ENCODE results near the gene CRACR2B.

The CRACR2B gene

DNA sequence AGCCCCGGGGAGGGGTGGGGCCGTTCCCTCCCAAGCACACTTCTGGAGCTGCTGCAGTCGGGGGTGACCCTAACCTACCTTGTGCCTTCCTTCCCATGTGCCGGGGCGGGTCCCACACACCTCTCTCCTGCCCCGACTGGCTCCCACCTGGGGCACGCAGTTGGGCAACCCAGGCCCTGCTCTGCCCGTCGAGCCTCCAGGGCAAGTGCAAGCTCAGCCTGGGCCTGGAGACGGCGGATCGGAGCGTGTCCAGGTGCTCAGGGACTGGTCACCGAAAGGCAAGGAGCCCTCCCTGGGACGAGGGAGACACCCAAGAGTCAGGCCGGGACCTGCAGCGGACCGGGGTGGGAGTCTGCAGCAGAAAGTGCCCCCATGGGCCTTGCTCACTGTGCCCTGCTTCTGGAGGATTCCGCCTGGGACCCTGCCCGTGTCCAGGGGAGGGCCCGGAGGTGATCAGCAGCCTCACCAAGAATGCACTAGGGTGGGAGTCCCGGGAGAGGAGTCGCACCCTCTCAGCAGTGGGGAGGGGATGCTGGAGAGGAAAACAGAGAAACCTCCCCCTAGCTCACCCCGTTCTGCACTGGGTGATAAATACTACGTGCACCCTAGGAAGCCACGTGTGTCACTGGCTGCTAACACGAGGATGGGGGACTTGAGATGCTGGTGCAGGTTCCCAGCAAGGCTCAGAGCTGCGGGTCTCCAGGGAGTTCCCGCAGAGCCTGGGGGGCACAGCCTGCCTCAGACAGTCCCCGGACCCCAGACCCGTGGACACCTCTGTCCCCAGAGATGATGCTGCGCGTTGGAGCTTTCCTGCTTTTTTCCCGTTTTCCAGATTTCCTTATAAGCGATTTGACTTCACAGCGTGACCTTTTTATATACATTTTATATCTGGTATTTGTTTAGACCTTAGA, 45.2 kb upstream of the CRACR2B start:
- Histone ChIP-seq H3K27me3 (ENCODE audit: control insufficient read depth, low read length) (no peaks in the 10 kb centered on the region), H3K36me3 (ENCODE audit: control insufficient read depth, low read length) (peaks cover 19% of the 10 kb centered on the region), H3K27ac (ENCODE audit: low read depth, low read length) (no peak overlapping the region), H3K79me2 (ENCODE audit: control insufficient read depth, low read length) (peaks cover 20% of the 10 kb centered on the region), H3K4me1 (ENCODE audit: control insufficient read depth, low read length) (peaks cover 13% of the 10 kb centered on the region), H3K9me2 (replicated peaks; ENCODE audit: control insufficient read depth, low read length) (no peaks in the 10 kb centered on the region), H3K4me2 (ENCODE audit: low read length) (no peak overlapping the region), H4K20me1 (ENCODE audit: control insufficient read depth, insufficient read depth, low read depth, low read length) (no peaks in the 10 kb centered on the region), H3K4me3 (ENCODE audit: low read length) (no peak overlapping the region), H3K9me3 (ENCODE audit: control insufficient read depth, insufficient read depth, low read length) (no peaks in the 10 kb centered on the region), H3F3A (ENCODE audit: control insufficient read depth, insufficient read depth) (no peaks in the 10 kb centered on the region)
- TF ChIP-seq EZH2phosphoT487 (IDR thresholded peaks at IDR 0.05; ENCODE audit: borderline replicate concordance, low read length) (no peak), CTCF (IDR thresholded peaks at IDR 0.05; ENCODE audit: low read depth, low read length, poor library complexity, severe bottlenecking) (no peak)

DNA sequence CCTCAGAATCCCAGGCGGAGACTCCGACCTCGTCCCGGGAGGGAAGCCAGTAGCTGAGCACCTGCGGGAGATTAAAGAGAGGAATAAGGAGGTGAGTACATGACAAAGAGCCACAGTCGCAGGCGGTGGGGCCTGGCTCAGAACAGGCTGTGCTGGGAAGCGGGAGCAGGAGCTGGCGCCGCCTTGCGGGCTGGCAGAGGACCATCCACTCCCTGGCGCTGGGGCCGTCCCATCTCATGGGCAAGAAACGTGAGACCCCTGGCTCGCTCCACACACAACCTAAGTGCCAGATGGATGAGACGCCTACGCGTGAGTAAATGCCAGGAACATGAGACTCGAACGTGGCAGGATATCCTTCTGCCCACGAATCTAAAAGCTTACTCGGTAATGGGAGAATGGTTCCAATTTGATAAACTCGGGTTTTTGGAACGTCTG, 44.1 kb upstream of the CRACR2B start:
- H3K9me2 ChIP-seq (replicated peaks; ENCODE audit: control insufficient read depth, low read length): no peaks in the 10 kb centered on the region
- H3K4me3 ChIP-seq (ENCODE audit: low read length): no peak overlapping the region
- no peak overlapping the region for H3K27ac ChIP-seq (ENCODE audit: low read depth, low read length)
- H3K4me2 ChIP-seq (ENCODE audit: low read length): no peak overlapping the region
- peak; percentile 51 for TF ChIP-seq CTCF (IDR thresholded peaks at IDR 0.05; ENCODE audit: low read depth, low read length, poor library complexity, severe bottlenecking)
- TF ChIP-seq EZH2phosphoT487 (IDR thresholded peaks at IDR 0.05; ENCODE audit: borderline replicate concordance, low read length): no peak
- H4K20me1 ChIP-seq (ENCODE audit: control insufficient read depth, insufficient read depth, low read depth, low read length): no peaks in the 10 kb centered on the region
- H3K79me2 ChIP-seq (ENCODE audit: control insufficient read depth, low read length): peaks cover 10% of the 10 kb centered on the region
- H3K4me1 ChIP-seq (ENCODE audit: control insufficient read depth, low read length): peaks cover 17% of the 10 kb centered on the region
- no peaks in the 10 kb centered on the region for H3K27me3 ChIP-seq (ENCODE audit: control insufficient read depth, low read length)
- H3K9me3 ChIP-seq (ENCODE audit: control insufficient read depth, insufficient read depth, low read length): no peaks in the 10 kb centered on the region
- no peaks in the 10 kb centered on the region for H3F3A ChIP-seq (ENCODE audit: control insufficient read depth, insufficient read depth)
- H3K36me3 ChIP-seq (ENCODE audit: control insufficient read depth, low read length): peaks cover 15% of the 10 kb centered on the region

DNA sequence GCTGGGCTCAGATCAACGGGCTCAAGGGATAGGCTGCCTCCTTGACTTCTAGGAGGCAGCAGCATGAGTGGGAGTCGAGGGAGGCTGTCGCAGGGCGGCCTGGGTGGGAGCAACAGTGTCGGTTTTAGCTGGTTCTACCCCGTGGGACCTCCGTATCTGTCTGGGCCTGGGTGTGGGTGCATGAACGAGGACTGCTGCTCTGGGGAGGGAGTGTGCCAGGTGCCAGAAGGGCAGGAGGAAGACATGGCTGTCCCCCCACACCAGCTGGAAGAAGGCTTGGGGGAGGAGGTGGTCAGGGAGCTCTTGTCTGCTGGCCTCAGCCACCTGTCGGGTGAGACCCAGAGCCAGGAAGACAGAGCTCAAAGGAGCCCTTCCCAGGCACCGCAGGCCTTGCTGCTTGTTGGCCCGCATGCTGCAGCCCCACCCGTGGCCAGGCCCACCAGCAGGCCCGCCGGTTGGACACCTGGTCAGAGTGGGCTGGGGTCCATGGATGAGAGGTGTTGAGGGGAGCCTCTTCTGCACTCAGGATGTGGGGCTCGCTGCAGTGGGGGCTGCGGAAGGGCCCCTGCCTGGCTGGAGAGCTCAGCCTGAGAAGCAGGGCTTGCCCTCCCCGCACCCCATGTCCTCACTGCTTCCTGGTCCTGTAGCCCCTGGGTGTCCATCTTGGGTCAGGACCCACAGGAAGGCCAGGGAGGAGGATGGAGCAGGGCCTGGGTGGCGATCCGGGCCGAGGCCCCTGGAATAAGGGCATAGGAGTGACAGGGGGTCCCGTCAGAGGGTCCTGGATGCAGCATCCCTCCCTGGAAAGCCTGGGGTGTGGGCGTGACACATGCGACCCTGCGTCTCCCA, 41.3 kb upstream of the CRACR2B start:
- Histone ChIP-seq H3F3A (ENCODE audit: control insufficient read depth, insufficient read depth) (0 out of 2 replicates have a peak, but pooled peaks cover 4% of the 10 kb centered on the region), H3K27ac (ENCODE audit: low read depth, low read length) (no peak overlapping the region), H3K9me3 (ENCODE audit: control insufficient read depth, insufficient read depth, low read length) (no peaks in the 10 kb centered on the region), H3K36me3 (ENCODE audit: control insufficient read depth, low read length) (no peaks in the 10 kb centered on the region; the same call in 1 of the 2 replicates), H3K4me2 (ENCODE audit: low read length) (no peak overlapping the region), H3K79me2 (ENCODE audit: control insufficient read depth, low read length) (peaks cover 6% of the 10 kb centered on the region), H3K4me1 (ENCODE audit: control insufficient read depth, low read length) (peaks cover 21% of the 10 kb centered on the region), H3K9me2 (replicated peaks; ENCODE audit: control insufficient read depth, low read length) (no peaks in the 10 kb centered on the region), H4K20me1 (ENCODE audit: control insufficient read depth, insufficient read depth, low read depth, low read length) (no peaks in the 10 kb centered on the region), H3K27me3 (ENCODE audit: control insufficient read depth, low read length) (no peaks in the 10 kb centered on the region), H3K4me3 (ENCODE audit: low read length) (no peak overlapping the region)
- no peak for TF ChIP-seq EZH2phosphoT487 (IDR thresholded peaks at IDR 0.05; ENCODE audit: borderline replicate concordance, low read length)
- TF ChIP-seq CTCF (IDR thresholded peaks at IDR 0.05; ENCODE audit: low read depth, low read length, poor library complexity, severe bottlenecking): no peak

All from DOHH2 (cell line).